GM18907 (cell line): ENCODE data around the gene TVP23B.
"Not testable (repeated sequence)": the region's sequence is repeated elsewhere in the genome, so short reads cannot be mapped to it uniquely, and the experiment has no call there.

ENCODE experiments used
- ATAC-seq: cut with Tn5 transposase; IDR thresholded peaks from one replicate; pipeline ENCODE4 v1.9.1; 2021; ENCODE audit warnings: mild to moderate bottlenecking, moderate library complexity; ENCODE audit not compliant: unreplicated experiment

The TVP23B gene

DNA sequence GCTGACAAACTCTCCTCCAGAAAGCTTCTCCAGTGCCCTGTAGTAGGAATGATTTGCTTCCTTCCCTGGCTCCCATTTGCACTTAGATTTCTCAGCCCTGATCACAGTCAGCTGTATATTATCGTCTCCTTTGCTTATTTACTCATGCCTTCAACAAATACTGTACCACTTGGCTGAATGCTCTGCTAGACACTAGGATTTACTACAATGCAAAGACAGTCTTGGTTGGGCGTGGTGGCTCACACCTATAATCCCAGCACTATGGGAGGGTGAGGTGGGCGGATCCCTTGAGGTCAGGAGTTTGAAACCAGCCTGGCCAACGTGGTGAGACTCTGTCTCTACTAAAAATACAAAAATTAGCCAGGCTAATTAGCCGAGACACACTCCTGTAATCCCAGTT is 5.9 kb downstream of the TVP23B start:
- ATAC-seq, result not testable (repeated sequence)

DNA sequence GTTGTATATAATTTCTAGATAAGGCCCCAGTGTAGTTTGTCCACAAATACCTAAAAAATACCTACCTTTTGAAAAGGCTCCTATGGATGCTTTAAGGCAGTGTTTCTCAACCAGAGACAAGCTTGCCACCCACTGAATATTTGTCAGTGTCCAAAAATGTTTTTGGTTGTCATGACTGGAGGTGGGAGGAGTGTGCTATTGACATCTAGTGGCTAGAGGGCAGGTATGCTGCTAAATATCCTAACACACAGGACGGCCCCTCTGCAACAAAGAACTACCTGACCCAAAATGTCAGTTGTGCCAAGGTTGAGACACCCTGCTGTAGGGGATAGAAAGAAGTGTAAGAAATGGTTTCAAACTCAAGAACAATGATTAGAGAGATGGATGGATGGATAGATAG is 10.4 kb downstream of the TVP23B start:
- peak; percentile 50 for ATAC-seq

- ATAC-seq, result not testable (repeated sequence)
Measured at GRCh38 chr17:18794841-18795240, 13.9 kb downstream of the TVP23B start.

GRCh38 chr17:18796887-18797286 is 15.9 kb downstream of the TVP23B start:
- not testable (repeated sequence) for ATAC-seq

DNA sequence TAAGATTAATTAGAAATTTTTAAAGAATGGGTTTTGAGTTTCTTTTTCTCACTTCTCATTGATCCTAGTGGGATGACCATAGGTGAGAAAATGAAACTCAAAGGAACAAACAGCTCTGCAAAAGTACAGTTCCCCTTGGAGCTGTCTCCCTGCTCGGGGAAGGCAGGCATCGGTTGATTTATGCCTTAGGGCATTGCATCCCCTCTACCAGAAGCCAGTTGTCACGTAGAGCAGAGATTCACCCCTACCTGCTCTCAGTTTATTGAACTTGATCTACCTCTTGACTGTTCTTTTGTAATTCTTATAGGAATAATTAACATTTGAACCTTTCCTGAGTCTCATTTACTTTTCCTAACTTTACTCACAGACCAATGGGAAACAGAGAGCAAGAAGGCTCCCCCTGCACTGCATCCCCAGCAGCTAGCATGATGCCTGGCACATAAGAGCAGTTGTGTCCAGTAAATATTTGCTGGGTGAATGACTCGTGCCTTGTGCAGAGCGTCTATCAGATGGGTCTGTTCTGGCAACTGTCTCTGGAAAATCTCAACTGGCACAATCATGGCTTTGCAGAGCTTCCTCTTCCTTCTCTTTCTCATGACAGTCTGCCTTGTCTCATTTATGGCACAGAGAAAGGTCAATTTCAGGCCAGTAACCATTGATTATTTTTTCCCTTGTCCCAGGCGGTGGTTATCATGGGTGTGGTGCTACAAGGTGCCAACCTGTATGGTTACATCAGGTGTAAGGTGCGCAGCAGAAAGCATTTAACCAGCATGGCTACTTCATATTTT is 22.7 kb downstream of the TVP23B start:
- ATAC-seq, result not testable (repeated sequence)

DNA sequence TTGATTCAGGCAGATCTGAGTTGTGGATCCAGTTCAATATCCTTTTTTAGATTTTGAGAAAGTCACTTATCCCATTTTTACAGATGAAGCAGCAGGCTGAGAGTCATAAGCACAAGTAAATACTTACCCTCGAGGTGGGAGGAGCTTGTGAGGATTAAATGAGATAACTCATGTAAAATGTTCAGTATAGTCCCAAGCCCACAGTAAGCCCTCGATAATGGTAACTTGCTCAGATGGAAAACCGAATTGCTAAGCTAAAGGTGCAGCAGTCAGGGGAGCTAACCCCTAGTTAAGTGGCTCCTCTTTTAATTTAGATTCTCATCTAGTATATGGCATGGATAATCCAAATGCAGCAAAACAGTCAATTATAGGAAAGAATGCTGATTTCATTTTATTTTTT is 34.9 kb downstream of the TVP23B start:
- ATAC-seq, result not testable (repeated sequence)

DNA sequence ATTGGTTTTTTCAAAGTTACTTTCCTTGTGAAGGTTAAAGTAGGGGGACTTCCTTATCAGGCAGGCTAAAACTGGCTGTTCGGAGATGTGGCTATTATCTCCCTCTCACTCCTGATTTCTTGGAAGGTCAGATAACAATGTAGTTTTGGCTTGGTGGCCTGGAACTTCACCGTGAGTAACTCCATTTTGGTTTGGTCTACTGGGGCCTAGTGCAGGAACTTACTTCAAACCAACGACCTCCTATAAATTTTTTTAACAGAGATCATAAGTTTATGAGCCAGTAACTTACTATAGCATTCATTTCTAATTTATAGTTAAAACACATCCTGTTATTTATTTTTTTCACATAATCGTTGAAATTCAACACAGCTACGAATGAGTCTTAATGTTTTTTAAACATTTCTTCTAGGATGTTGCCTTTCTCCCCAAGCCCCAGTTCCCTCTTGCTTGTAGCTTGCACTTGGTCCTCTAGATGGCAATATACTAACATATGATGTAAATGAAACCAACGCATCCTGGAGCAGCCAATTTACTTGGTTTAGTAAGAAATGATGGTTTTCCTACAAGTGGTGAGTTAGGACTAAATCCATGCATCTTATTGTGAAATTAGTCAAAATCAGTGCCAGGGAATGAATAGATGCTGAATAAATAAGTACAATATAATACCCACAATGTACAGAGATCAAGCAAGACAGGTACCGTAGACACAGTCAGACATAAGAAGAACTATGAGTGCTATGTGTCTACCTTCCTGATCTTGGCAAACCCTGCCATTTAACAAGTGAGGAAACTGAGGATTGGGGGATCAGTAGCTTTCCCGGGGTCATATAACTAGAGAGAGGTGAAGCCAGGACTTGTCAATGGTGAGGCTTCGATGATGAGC is 35.7 kb downstream of the TVP23B start:
- not testable (repeated sequence) for ATAC-seq

DNA sequence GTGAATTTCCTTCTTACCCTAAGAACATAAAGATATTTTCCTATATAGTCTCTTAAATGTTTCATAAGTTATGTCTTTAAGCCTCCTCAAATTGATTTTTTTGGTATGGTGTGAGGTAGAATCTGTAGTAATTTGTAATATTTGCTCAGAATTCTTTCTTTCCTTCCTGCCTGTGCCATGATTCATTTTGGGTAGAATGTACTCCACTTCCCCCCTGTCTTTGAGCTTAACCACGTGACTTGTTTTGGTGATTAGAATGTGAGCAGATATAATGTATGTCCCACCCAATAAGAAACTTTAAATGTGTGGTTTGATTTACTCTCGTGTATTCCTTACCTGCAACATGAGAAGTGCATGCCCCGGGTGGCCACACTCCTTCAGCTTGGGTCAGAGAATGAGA is 40.4 kb downstream of the TVP23B start:
- ATAC-seq, result not testable (repeated sequence)

DNA sequence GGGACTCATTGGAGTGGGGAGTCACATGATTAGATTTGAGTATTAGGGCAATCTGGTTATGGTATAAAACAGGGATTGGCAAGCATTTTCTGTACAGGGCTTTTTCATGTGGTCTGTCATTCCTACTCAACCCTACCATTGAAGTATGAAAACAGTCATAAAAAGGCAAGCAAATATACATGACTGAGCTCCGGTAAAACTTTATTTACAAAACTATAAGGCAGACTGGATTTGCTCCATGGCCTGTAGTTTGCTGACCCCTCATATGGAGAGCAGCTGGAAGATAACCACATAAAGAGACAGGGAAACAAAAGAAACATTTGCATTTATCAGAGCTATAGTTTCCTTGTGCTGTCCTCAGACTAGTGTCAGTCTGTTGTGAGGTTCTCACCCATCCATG is 46.6 kb downstream of the TVP23B start:
- not testable (repeated sequence) for ATAC-seq

DNA sequence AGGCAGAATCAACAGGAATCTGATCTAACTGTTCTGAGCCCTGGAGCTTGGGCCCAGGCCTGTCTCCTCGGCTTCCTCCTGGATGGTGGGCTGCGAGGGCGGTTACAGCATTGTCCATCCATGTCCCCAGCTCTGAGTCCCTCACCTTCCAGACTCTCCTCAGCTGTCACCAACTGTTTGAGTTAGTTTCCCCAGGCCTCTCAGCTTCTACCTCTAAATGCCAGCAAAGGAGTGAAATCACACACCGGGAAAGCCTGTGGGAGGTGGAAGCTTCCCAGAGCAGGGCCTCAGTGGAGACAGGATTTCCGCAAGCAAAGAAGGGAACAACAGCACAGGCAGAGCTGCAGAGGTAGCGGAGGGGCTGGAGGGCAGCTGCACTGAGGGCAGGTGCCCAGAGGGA is 67.5 kb downstream of the TVP23B start:
- no peak for ATAC-seq

- no peak for ATAC-seq
Measured at GRCh38 chr17:18850679-18851078, 69.7 kb downstream of the TVP23B start.

GRCh38 chr17:18851201-18851600 is 70.2 kb downstream of the TVP23B start:
- ATAC-seq, result no peak

- ATAC-seq, result no peak
Measured at GRCh38 chr17:18854956-18855355, 74.0 kb downstream of the TVP23B start.

GRCh38 chr17:18855831-18856569 is 75.0 kb downstream of the TVP23B start:
- peak; percentile 72 for ATAC-seq
